GM12874 (cell line): ENCODE results near the gene ERGIC1.
A peak's percentile ranks its signal among the peaks of the same experiment; 100 is the strongest.

Source experiments
- TF ChIP-seq, protein P1 (sequence below): IDR thresholded peaks from 2 replicates; pipeline ENCODE4 v1.5.1; 2011; ENCODE audit warnings: low read depth, mild to moderate bottlenecking, control low read depth, low read length, moderate library complexity; ENCODE audit not compliant: insufficient read depth

ERGIC1 gene

GRCh38 chr5:172898218-172898842 is 64.3 kb downstream of the ERGIC1 start:
- TF ChIP-seq, protein P1, sequence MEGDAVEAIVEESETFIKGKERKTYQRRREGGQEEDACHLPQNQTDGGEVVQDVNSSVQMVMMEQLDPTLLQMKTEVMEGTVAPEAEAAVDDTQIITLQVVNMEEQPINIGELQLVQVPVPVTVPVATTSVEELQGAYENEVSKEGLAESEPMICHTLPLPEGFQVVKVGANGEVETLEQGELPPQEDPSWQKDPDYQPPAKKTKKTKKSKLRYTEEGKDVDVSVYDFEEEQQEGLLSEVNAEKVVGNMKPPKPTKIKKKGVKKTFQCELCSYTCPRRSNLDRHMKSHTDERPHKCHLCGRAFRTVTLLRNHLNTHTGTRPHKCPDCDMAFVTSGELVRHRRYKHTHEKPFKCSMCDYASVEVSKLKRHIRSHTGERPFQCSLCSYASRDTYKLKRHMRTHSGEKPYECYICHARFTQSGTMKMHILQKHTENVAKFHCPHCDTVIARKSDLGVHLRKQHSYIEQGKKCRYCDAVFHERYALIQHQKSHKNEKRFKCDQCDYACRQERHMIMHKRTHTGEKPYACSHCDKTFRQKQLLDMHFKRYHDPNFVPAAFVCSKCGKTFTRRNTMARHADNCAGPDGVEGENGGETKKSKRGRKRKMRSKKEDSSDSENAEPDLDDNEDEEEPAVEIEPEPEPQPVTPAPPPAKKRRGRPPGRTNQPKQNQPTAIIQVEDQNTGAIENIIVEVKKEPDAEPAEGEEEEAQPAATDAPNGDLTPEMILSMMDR: no peak

DNA sequence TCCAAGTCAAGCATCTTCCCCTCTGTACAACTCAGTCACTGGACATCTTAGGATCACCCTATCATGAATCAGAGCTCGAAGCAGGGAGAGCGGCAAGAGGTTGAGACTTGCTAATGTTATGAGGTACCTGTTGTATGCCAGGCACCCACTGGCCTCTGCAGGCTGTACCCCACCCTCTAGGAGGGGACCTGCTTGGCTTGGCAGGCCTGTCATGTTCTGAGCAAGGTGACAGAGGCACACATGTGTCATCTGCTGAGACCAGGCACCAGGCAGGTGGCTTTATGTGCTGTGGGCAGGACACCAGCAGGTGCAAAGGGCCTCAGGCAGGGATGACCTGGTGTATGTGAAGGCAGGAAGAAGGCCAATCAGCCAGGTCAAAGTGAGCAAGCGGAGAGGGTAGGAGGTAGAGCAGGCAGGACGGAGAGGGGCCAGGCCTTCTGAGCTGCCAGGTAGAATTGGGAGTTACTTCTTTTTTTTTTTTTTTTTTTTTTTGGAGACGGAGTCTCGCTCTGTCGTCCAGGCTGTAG is 64.9 kb downstream of the ERGIC1 start:
- TF ChIP-seq, protein P1: no peak

- TF ChIP-seq, protein P1: no peak
Measured at GRCh38 chr5:172899436-172899835, 65.4 kb downstream of the ERGIC1 start.

DNA sequence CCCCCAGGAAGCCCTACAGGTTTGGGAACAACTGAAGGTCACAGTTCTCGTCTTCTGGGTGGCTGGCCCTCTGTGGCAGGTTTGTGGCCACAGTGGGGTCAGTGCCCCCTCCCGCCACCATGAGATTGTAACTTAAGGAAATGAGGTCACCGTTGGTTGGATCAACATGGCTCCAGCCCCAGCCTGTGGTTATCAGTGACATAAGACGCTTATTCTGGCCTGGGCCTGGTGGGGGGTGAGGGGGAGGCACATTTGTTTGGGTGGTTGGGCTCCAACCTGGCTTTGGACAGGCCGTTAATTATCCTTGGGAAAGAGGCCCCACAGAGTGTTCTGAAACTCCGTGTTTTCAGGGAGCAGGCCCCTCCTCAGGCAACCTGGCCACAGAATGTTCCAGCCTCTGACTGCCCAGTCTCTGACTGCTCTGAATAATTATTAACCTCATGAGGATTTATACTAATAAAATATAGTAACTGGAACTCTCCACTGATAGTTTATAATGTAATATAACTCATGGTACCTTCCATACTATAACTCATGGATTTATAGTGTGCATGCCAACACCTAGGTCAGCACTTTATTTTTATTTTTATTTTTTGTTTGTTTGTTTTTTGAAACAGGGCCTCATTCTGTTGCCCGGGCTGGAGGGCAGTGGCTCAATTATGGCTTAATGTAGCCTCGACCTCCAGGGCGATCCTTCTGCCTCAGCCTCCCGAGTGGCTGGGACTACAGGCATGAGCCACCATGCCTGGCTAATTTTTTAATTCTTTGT is 67.1 kb downstream of the ERGIC1 start:
- TF ChIP-seq, protein P1: no peak

DNA sequence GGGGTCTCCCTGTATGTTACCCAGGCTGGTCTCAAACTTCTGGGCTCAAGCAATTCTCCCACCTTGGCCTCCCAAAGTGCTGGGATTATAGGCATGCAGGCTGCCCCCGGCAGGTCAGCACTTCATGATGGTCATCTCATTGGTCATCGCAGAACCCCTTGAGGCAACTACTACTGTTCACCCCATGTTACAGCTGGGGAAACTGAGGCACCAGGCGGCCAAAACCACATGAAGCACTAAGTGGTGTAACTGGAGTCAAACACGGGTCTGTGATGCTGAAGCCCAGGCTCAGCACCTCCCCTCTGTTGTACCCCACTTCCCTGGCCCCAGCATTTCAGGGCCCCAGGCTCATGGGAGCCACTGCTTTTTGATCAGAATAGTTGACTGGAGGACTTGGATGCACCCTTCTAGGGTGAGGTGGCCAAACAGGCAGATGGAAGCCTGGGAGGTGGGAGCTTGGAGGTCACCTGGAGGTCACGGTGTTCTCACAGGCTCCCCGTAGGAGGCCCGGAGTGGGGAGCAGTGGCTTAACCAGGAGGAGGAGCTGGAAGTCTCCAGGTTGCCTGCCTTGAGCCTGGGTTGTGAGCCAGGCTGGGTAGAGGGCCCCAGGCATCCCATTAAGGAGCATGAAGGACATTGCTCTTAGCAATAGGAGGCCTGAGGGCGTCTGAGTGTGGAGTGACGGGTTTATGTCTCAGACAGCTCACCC is 67.9 kb downstream of the ERGIC1 start:
- TF ChIP-seq, protein P1: no peak

GRCh38 chr5:172902497-172903472 is 68.7 kb downstream of the ERGIC1 start:
- TF ChIP-seq, protein P1: 0 out of 2 replicates have a peak, but pooled peaks have one; percentile 12
